ENCODE results near the gene RPEL1. TPM values are rescaled to one million over a fixed set of nuclear protein-coding genes. Genes with fewer than 3 reads are reported as not detected.
A peak's percentile ranks its signal among the peaks of the same experiment; 100 is the strongest.

The RPEL1 gene
- total and polyA plus RNA-seq, 2 experiments from 2014 or later: not detected

GRCh38 chr10:103276251-103276895 lies 30.7 kb downstream of the RPEL1 start:
- peak overlapping the region; percentile 38 for H3K4me3 ChIP-seq
- H3K4me1 ChIP-seq (ENCODE audit: low read depth): no peaks in the 10 kb centered on the region
- H3K36me3 ChIP-seq: no peaks in the 10 kb centered on the region
- H3K27ac ChIP-seq: no peak overlapping the region
- no peak for TF ChIP-seq CTCF (IDR thresholded peaks at IDR 0.05; ENCODE audit: low read depth, low read length)
- no peaks in the 10 kb centered on the region for H3K9me3 ChIP-seq (ENCODE audit: low read depth)
- H3K27me3 ChIP-seq: peaks cover 85% of the 10 kb centered on the region
- no peak for DNase-seq (ENCODE audit: low read depth in 1 of 2, low spot score in 1 of 2)

- Histone ChIP-seq H3K27me3 (peaks cover 85% of the 10 kb centered on the region), H3K27ac (no peak within 1 kb of the TSS)
- no peak for TF ChIP-seq CTCF (IDR thresholded peaks at IDR 0.05; ENCODE audit: low read depth, low read length)
Measured at GRCh38 chr10:103276896-103277712, 31.4 kb downstream of the RPEL1 start, which contains the start of gene INA. TSS of gene INA (plus strand) at chr10:103277138. CDS start at chr10:103277212, 74 bp downstream.

GRCh38 chr10:103277713-103278536 lies 32.2 kb downstream of the RPEL1 start:
- Histone ChIP-seq H3K4me3 (peak overlapping the region; percentile 38), H3K4me1 (ENCODE audit: low read depth) (no peaks in the 10 kb centered on the region), H3K36me3 (no peaks in the 10 kb centered on the region), H3K27me3 (peaks cover 84% of the 10 kb centered on the region), H3K27ac (no peak overlapping the region), H3K9me3 (ENCODE audit: low read depth) (no peaks in the 10 kb centered on the region)
- DNase-seq (ENCODE audit: low read depth in 1 of 2, low spot score in 1 of 2): no peak
- no peak for TF ChIP-seq CTCF (IDR thresholded peaks at IDR 0.05; ENCODE audit: low read depth, low read length)

More at GRCh38 chr10:103276896-103277712, 31.4 kb downstream of the RPEL1 start, which contains the start of gene INA:
- peak; percentile 60 to 71 for DNase-seq (ENCODE audit: low read depth in 1 of 2, low spot score in 1 of 2)
- no peaks in the 10 kb centered on the region for H3K9me3 ChIP-seq (ENCODE audit: low read depth)
- H3K4me1 ChIP-seq (ENCODE audit: low read depth): no peaks in the 10 kb centered on the region
- no peaks in the 10 kb centered on the region for H3K36me3 ChIP-seq
- peak within 1 kb of the TSS; percentile 38 for H3K4me3 ChIP-seq

- Histone ChIP-seq H3K4me3 (no peak overlapping the region), H3K27me3 (peaks cover 79% of the 10 kb centered on the region)
- TF ChIP-seq CTCF (IDR thresholded peaks at IDR 0.05; ENCODE audit: low read depth, low read length): no peak
Measured at GRCh38 chr10:103278537-103278823, 32.8 kb downstream of the RPEL1 start.

GRCh38 chr10:103278862-103279298 lies 33.2 kb downstream of the RPEL1 start:
- Histone ChIP-seq H3K27ac (no peak overlapping the region), H3K36me3 (no peaks in the 10 kb centered on the region), H3K27me3 (peaks cover 75% of the 10 kb centered on the region), H3K4me3 (no peak overlapping the region), H3K4me1 (ENCODE audit: low read depth) (no peaks in the 10 kb centered on the region), H3K9me3 (ENCODE audit: low read depth) (no peaks in the 10 kb centered on the region)
- no peak for TF ChIP-seq CTCF (IDR thresholded peaks at IDR 0.05; ENCODE audit: low read depth, low read length)
- peak; percentile 71 to 86 for DNase-seq (ENCODE audit: low read depth in 1 of 2, low spot score in 1 of 2)

More at GRCh38 chr10:103278537-103278823, 32.8 kb downstream of the RPEL1 start:
- Histone ChIP-seq H3K4me1 (ENCODE audit: low read depth) (no peaks in the 10 kb centered on the region), H3K9me3 (ENCODE audit: low read depth) (no peaks in the 10 kb centered on the region), H3K27ac (no peak overlapping the region), H3K36me3 (no peaks in the 10 kb centered on the region)
- DNase-seq (ENCODE audit: low read depth in 1 of 2, low spot score in 1 of 2): no peak
